Smooth muscle cell of bladder (primary cell): ENCODE results near the gene FGF13. TPM values are rescaled to one million over a fixed set of nuclear protein-coding genes. Genes with fewer than 3 reads are reported as not detected.

Source experiments
- total RNA-seq: library from RNA; depleted of rRNA; stranded (reverse); fragments of >200 nt; gene quantifications from 2 replicates; pipeline ENCODE4 v1.2.3, GENCODE V29; 2014

FGF13 gene
- total RNA-seq: 2.2 and 4.8 TPM in 2 replicates

GRCh38 chrX:138711399-138712347 is at the start of gene FGF13:
Gene FGF13, minus strand, starts transcription at chrX:138711717. Its CDS starts 714 bp downstream, at chrX:138711003.

